Measurements from ENCODE around the gene FGF19.

- no peak for TF ChIP-seq CTCF (IDR thresholded peaks at IDR 0.05)
- TF ChIP-seq POLR2AphosphoS5 (IDR thresholded peaks at IDR 0.05), result no peak
- no peak for TF ChIP-seq POLR2A (IDR thresholded peaks at IDR 0.05)
- no peak for TF ChIP-seq EP300 (IDR thresholded peaks at IDR 0.05; ENCODE audit: low read depth)
Observed at GRCh38 chr11:69691463-69691862, 12.4 kb downstream of the FGF19 start.

All from transverse colon (tissue), 4 donors.